Activated naive CD8-positive, alpha-beta T cell treated with anti-CD3 and anti-CD28 coated beads, Interleukin-2, amount 50 U/mL, for 16 hours (primary cell): ENCODE data around the gene BCKDHA.
"Not testable (repeated sequence)": the region's sequence is repeated elsewhere in the genome, so short reads cannot be mapped to it uniquely, and the experiment has no call there.

Experiments used
- DNase-seq: peaks from one replicate; pipeline ENCODE4 v3.0.0-alpha.2; 2020; ENCODE audit warnings: low read depth, low spot score

BCKDHA gene

GRCh38 chr19:41403181-41403970 is 5.8 kb downstream of the BCKDHA start:
- DNase-seq: no peak

DNA sequence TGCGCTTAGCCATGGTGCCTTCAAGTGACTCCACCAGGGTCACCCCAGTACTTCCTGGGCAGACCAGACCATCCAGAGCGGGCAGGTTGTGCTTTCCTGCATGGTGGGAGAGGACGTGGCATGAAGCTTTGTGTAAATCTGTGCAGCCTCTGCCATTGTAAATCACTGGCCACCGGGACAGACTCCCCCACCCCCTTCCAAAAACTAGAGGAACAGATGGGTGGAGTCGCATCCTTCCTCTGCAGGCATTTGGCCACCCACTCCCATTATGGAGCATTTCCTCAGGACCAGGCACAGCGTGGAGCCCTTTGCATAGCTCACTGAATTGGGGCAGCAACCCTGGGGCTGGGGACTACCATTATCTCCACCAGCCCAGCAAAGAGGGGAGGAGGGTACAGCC is 8.2 kb downstream of the BCKDHA start:
- DNase-seq: no peak

GRCh38 chr19:41407271-41407670 is 9.7 kb downstream of the BCKDHA start:
- no peak for DNase-seq

- no peak for DNase-seq
Measured at GRCh38 chr19:41408256-41408655, 10.6 kb downstream of the BCKDHA start.

DNA sequence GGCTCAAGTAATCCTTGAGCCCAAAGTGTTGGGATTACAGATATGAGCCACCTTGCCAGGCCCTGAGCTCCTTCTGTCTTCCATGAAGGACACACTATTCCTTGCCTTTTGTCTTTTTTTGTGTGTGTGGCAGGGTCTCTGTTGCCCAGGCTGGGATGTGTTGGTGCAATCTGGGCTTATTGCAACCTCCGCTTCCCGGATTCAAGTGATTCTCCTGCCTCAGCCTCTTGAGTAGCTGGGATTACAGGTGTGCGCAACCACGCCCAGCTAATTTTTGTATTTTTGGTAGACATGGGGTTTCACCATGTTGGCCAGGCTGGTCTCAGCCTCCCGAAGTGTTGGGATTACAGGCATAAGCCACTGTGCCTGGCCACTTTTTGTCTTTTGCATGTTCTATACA is 11.2 kb downstream of the BCKDHA start:
- DNase-seq: not testable (repeated sequence)

DNA sequence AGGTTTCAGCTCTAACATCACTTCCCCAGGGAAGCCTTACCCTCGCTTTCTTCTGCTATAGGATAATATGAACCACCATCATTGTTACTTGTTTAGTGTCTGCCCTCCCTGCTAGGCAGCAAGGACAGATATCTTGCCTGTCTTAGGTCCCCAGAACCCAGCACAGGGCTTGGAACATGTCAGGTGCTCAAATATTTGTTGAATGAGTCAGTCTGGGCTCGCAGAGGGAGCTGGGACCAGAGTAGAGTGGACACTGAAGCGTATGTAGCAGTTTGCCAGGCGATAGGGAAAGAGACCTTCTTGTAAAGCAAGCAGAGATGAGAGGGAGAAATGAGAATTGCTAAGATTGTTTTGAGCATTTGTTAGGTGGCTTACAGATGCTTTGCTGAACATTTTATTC is 11.7 kb downstream of the BCKDHA start:
- no peak for DNase-seq

DNA sequence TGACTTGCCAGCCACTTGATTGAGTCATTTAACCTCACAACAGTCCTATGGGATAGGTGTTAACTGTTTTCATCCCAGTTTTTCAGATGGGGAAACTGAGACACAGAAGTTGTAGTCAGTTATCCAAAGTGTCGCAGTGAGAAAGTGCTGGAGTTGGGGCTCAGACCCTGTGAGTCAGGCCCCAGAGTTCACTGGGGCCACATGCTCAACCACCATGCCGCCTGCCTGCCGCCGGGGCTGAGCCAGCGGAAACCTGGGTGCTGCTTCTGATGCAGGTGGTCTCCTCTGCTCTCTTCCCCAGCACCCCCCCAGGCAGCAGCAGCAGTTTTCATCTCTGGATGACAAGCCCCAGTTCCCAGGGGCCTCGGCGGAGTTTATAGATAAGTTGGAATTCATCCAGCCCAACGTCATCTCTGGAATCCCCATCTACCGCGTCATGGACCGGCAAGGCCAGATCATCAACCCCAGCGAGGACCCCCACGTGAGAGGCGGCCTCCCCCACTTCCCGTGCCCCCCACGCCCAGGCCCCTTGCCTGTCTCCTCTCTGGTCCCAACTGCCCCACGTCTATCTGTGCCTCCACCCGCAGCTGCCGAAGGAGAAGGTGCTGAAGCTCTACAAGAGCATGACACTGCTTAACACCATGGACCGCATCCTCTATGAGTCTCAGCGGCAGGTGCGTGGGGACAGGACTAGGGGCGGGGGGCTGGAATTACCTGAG is 12.9 kb downstream of the BCKDHA start:
- DNase-seq: no peak

DNA sequence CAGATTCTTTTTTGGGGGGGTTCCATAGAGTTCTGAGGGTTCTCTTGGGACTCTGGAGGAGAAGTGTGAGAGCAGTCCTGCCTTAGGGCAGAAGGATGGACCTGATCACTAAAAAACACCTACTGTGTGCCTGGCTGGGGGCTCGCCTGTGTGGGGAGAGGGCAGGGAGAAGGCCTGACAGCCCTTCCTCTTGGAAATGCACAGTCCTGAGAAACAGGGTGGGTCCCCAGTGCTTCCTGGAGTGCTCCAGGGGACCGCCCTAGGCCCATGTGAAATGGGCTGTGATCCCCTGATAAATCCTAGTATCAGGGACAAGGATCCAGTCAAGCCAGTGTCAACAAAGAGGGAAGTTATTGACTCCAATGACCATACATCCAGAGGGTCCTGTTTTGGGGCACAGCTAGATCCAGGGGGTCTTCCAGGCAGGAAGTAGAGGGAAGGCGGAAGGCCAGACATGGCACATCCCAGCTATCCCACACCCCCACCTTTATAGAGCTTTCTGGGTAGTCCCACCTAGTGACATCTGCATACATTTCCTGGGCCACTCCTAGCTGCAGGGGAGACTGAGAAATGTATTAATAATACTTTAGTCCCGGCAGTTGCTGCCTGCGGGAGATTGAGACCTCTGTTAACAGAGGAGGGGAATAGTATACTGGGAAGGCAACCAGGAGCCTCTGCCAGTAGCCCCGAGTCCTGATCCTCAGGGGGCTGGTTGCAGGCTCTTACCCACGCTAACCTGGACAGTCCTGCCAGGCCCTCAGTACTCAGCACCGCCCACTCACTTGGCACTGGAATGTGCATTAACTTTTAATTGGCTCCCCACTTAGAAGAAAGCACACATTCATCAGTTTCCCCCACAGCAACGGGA is 13.7 kb downstream of the BCKDHA start:
- DNase-seq: no peak

GRCh38 chr19:41411968-41412265 is 14.3 kb downstream of the BCKDHA start:
- no peak for DNase-seq

DNA sequence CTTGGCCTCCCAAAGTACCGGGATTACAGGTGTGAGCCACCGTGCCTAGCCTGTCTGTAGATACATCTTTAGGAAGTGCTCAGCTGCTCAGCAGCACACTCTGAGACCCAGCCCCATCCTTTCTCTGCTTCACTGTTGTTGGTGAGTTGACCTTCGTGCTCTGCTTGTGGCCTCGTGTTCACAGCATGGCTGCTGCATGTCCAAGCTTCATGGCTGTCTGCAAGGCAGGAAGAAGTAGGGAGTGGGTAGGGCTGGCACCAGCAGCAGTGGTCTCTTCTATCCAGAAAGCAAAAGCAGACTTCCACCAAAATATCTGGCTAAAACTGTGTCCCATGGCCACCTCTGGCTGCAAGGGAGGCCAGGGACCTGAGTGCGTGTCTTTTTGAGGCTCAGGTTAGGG is 15.3 kb downstream of the BCKDHA start:
- no peak for DNase-seq

DNA sequence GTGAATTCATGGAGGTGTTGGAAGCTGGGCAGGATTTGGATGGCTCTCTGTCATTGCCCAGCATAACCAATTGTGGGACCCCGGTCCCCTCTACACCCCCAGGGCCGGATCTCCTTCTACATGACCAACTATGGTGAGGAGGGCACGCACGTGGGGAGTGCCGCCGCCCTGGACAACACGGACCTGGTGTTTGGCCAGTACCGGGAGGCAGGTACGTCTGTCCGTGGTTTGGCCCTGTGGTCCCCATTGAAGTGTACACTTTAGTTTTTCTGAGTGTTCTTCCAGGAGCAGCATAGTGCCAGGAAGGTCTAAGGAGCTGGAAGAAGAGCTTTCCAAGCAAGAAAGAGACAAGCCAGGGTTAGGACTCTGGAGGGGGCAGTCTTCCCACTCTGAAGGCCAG is 16.3 kb downstream of the BCKDHA start:
- no peak for DNase-seq

GRCh38 chr19:41414461-41414860 is 16.8 kb downstream of the BCKDHA start:
- no peak for DNase-seq

DNA sequence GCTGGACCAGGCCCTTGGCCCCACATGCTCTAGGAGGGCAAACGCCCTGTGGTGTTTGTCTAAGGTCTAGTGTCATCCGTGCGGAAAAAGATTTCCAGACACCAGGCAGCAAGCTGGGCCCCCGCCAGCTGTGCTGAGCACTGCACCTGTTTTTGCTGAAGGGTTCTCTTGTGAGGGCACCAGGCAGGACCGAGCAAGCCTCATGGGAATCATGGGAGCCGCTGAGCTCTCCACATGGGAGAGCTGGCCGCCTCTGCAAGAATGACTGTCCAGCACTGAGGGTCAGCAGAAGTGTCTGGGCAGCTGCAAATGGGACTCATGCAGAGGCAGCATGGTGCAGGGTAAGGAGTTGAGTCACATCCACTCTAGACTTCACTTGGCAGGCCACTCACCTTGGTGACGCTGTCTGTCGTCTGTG is 17.5 kb downstream of the BCKDHA start:
- DNase-seq: no peak

GRCh38 chr19:41416194-41416674 is 18.6 kb downstream of the BCKDHA start:
- DNase-seq: no peak

- DNase-seq: no peak
Measured at GRCh38 chr19:41420101-41420880, 22.7 kb downstream of the BCKDHA start.

- DNase-seq: no peak
Measured at GRCh38 chr19:41421314-41421713, 23.7 kb downstream of the BCKDHA start.

GRCh38 chr19:41421973-41422372 is 24.4 kb downstream of the BCKDHA start:
- DNase-seq: no peak

GRCh38 chr19:41422456-41422855 is 24.8 kb downstream of the BCKDHA start:
- no peak for DNase-seq

GRCh38 chr19:41422955-41423354 is 25.3 kb downstream of the BCKDHA start:
- no peak for DNase-seq

DNA sequence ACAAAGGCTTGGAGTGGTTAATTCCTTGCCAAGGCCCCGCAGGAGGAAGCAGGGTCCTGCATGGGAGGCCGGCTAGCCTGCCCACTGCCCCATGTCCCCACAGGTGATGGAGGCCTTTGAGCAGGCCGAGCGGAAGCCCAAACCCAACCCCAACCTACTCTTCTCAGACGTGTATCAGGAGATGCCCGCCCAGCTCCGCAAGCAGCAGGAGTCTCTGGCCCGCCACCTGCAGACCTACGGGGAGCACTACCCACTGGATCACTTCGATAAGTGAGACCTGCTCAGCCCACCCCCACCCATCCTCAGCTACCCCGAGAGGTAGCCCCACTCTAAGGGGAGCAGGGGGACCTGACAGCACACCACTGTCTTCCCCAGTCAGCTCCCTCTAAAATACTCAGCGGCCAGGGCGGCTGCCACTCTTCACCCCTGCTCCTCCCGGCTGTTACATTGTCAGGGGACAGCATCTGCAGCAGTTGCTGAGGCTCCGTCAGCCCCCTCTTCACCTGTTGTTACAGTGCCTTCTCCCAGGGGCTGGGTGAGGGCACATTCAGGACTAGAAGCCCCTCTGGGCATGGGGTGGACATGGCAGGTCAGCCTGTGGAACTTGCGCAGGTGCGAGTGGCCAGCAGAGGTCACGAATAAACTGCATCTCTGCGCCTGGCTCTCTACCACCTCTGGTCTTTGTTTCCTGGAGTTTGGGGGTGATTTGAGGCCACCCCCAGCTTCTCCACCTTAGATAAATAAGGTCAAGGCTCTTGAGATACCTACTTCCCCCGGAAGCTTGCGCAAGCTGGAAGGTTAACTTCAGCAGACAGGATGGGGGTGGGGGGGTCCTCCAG is 26.9 kb downstream of the BCKDHA start:
- DNase-seq: no peak
